Naive thymus-derived CD4-positive, alpha-beta T cell (primary cell): Measurements from ENCODE around the gene ATP2B2. TPM values are rescaled to one million over a fixed set of nuclear protein-coding genes. Genes with fewer than 3 reads are reported as not detected.

Experiments
- ATAC-seq: fragments of 150-1000 bp; cut with Tn5 transposase; 2 replicates; pipeline ENCODE4 v1.10.0; 2021; ENCODE audit warnings: mild to moderate bottlenecking, moderate library complexity
- CTCF ChIA-PET: fragments of 350-600 bp; sonication (Branson Sonifier 250); formaldehyde crosslinking; loops from one replicate; lab custom pipeline; 2021; ENCODE audit warnings: antibody characterized with exemption; lab: Charles Lee
- POLR2A ChIA-PET: fragments of 350-600 bp; sonication (Branson Sonifier 250); formaldehyde crosslinking; loops from one replicate; lab custom pipeline; 2021; ENCODE audit warnings: antibody characterized with exemption, inconsistent platforms; lab: Charles Lee
- DNase-seq, 9 donors: peaks; one replicate each; pipeline versions ENCODE4 v3.0.0 to v3.0.0-alpha.2; 2020 to 2022; ENCODE audit warnings: mixed read lengths in 1 of 9
- H3K27ac ChIP-seq: one replicate; pipeline ENCODE4 v1.7.0; 2013; ENCODE audit warnings: mild to moderate bottlenecking, low read depth, low read length, moderate library complexity
- H3K27me3 ChIP-seq, 2 donors: one replicate each; pipeline ENCODE4 v1.7.0; 2013; ENCODE audit warnings: low read length in 2 of 2, mild to moderate bottlenecking in 2 of 2, moderate library complexity in 2 of 2; ENCODE audit not compliant: control insufficient read depth in 2 of 2, insufficient read depth in 2 of 2
- H3K36me3 ChIP-seq, 3 experiments: 1 replicate in 2 of 3; 2 replicates in 1 of 3; pipeline ENCODE4 v1.7.0; 2013; ENCODE audit warnings: low read length in 3 of 3, mild to moderate bottlenecking in 3 of 3, moderate library complexity in 1 of 3; ENCODE audit not compliant: insufficient read depth in 3 of 3, control insufficient read depth in 2 of 3
- H3K4me1 ChIP-seq, 2 donors: one replicate each; pipeline ENCODE4 v1.7.0; 2013; ENCODE audit warnings: low read length in 2 of 2, mild to moderate bottlenecking in 2 of 2, moderate library complexity in 1 of 2; ENCODE audit not compliant: control insufficient read depth in 2 of 2, insufficient read depth in 2 of 2
- H3K4me3 ChIP-seq: 2 replicates; pipeline ENCODE4 v1.7.0; 2013; ENCODE audit warnings: mild to moderate bottlenecking, low read length
- H3K9me3 ChIP-seq, 3 experiments: 1 replicate in 2 of 3; 2 replicates in 1 of 3; pipeline ENCODE4 v1.7.0; 2013; ENCODE audit warnings: low read length in 3 of 3; ENCODE audit not compliant: control insufficient read depth in 2 of 3
- H3K27ac Mint-ChIP-seq, 9 donors: one replicate each; pipeline ENCODE4 v1.8.0; 2020 to 2022; ENCODE audit warnings: mixed read lengths in 9 of 9, mild to moderate bottlenecking in 8 of 9, moderate library complexity in 5 of 9, inconsistent platforms in 2 of 9
- H3K27me3 Mint-ChIP-seq, 5 donors: one replicate each; pipeline ENCODE4 v1.8.0; 2021 to 2022; ENCODE audit warnings: mixed read lengths in 5 of 5, mild to moderate bottlenecking in 1 of 5
- H3K36me3 Mint-ChIP-seq, 5 donors: one replicate each; pipeline ENCODE4 v1.8.0; 2020 to 2022; ENCODE audit warnings: mixed read lengths in 5 of 5, mild to moderate bottlenecking in 3 of 5, inconsistent platforms in 1 of 5
- H3K4me1 Mint-ChIP-seq, 7 donors: one replicate each; pipeline ENCODE4 v1.8.0; 2020 to 2022; ENCODE audit warnings: mixed read lengths in 7 of 7, mild to moderate bottlenecking in 3 of 7, inconsistent platforms in 1 of 7
- H3K4me3 Mint-ChIP-seq, 10 donors: one replicate each; pipeline ENCODE4 v1.8.0; 2020 to 2022; ENCODE audit warnings: mild to moderate bottlenecking in 10 of 10, mixed read lengths in 10 of 10, moderate library complexity in 6 of 10, inconsistent platforms in 2 of 10
- H3K9me3 Mint-ChIP-seq, 11 donors: one replicate each; pipeline ENCODE4 v1.8.0; 2020 to 2022; ENCODE audit warnings: mixed read lengths in 11 of 11, mild to moderate bottlenecking in 4 of 11, inconsistent platforms in 1 of 11, moderate library complexity in 1 of 11
- intact Hi-C, 2 donors: fragments of 100-400 bp; cut with micrococcal nuclease; formaldehyde crosslinking; loops; one replicate each; pipeline ENCODE4 v1.15.1; 2023
- polyA plus RNA-seq, 2 donors: library from polyadenylated mRNA; unstranded; fragments of 300-500 nt; fragmentation: Illumina TruSeq; gene quantifications; one replicate each; pipeline ENCODE4 v1.2.3, GENCODE V29; 2021
- total RNA-seq, 6 experiments: library from RNA in 5 of 6; stranded (reverse) in 5 of 6; gene quantifications; 1 replicate in 5 of 6; 2 replicates in 1 of 6; pipeline ENCODE4 v1.2.3 and lab custom pipeline; 2021 to 2026

Gene ATP2B2
- total and polyA plus RNA-seq, 7 experiments from 2014 or later, result not detected

DNA sequence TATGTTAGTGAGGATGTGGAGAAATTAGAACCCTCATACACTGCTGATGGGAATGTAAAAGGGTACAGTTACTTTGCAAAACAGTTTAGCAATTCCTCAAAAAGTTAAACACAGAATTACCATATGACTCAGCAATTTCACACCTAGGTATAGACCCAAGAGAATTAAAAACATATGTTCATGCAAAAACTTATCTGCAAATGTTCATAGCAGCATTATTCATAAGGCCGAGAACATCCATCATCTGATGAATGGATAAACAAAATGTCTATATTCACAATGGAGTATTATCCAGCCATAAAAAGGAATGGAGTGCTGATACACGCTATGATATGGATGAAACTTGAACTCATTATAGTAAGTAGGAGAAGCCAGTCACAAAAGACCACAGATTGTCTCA, 194.8 kb downstream of the ATP2B2 start:
- no peaks in the 10 kb centered on the region for H3K4me1 ChIP-seq
- Mint-ChIP-seq H3K27ac (peak overlapping the region in 1 of 9 donors; percentile 8), H3K9me3 (no peaks in the 10 kb centered on the region), H3K4me1 (peaks cover 0 to 23% (median 5%) of the 10 kb centered on the region in 7 donors), H3K36me3 (peaks cover 11 to 49% (median 26%) of the 10 kb centered on the region in 5 donors), H3K27me3 (no peaks in the 10 kb centered on the region), H3K4me3 (no peak overlapping the region)
- H3K27me3 ChIP-seq, result no peaks in the 10 kb centered on the region
- H3K4me3 ChIP-seq, result no peak overlapping the region
- DNase-seq, result no peak
- ChIA-PET POLR2A (no interaction called here), CTCF (interaction anchor here (1.1 kb wide), 1 partner anchor 24 kb away, joined by 3 read pairs; no protein-coding TSS in a partner anchor)
- H3K9me3 ChIP-seq, result no peaks in the 10 kb centered on the region
- no peak overlapping the region for H3K27ac ChIP-seq
- peaks cover 18 to 91% (median 25%) of the 10 kb centered on the region in 3 experiments for H3K36me3 ChIP-seq
- intact Hi-C loops, result no loop called here
- no peak for ATAC-seq

DNA sequence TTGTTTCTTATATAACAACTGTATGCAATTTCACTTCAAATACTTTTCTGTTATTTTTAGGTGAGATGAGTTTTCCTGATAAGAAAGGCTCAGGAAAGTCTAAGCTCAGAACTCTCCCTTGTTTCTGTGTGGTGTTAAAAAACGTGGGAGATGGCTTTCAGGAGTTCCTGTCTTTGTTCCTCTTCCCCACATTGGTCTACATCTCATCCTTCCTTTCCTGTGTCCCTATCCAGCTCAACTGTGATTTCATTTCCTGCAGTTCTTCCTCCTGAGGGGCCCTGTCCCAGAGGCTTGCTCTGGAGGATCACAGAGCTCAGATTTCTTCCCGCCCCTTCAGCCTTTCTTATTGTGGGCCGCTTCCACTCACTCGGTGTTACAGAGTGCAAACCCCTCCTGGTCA, 195.7 kb downstream of the ATP2B2 start:
- Histone ChIP-seq H3K27me3 (no peaks in the 10 kb centered on the region), H3K27ac (no peak overlapping the region), H3K4me3 (no peak overlapping the region), H3K4me1 (no peaks in the 10 kb centered on the region), H3K36me3 (peaks cover 18 to 93% (median 22%) of the 10 kb centered on the region in 3 experiments), H3K9me3 (no peaks in the 10 kb centered on the region)
- peak overlapping the region in 4 of 9 donors; percentile 4 to 34 (median 18) for H3K27ac Mint-ChIP-seq
- POLR2A ChIA-PET, result no interaction called here
- DNase-seq (no peak), ATAC-seq (no peak)
- intact Hi-C loops, result no loop called here
- peaks cover 11 to 52% (median 26%) of the 10 kb centered on the region in 5 donors for H3K36me3 Mint-ChIP-seq
- CTCF ChIA-PET, result interaction anchor here (0.7 to 1.1 kb wide), 2 partner anchors 23 to 68 kb away, joined by 3 read pairs; no protein-coding TSS in a partner anchor
- no peaks in the 10 kb centered on the region for H3K9me3 Mint-ChIP-seq
- peaks cover 0 to 23% (median 5%) of the 10 kb centered on the region in 7 donors for H3K4me1 Mint-ChIP-seq
- H3K27me3 Mint-ChIP-seq, result no peaks in the 10 kb centered on the region
- no peak overlapping the region for H3K4me3 Mint-ChIP-seq

DNA sequence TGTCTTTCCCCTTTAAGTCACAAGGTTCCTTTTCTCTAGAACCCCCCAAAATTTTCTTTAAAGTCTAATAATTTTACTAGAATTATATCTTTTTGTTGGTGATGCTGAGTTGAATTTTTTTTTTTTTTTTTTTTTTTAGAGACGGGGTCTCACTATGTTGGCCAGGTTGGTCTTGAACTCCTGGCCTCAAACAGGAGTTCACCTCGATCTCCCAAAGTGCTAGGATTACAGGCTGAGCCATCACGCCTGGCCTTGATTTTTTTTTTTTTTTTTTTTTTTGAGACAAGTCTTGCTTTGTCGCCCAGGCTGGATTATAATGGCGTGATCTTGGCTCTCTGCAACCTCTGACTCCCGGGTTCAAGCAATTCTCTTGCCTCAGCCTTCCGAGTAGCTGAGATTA, 196.7 kb downstream of the ATP2B2 start:
- H3K4me1 ChIP-seq, result no peaks in the 10 kb centered on the region
- Mint-ChIP-seq H3K27ac (no peak overlapping the region), H3K4me3 (no peak overlapping the region), H3K27me3 (no peaks in the 10 kb centered on the region), H3K4me1 (peaks cover 0 to 23% (median 2%) of the 10 kb centered on the region in 7 donors), H3K9me3 (no peaks in the 10 kb centered on the region), H3K36me3 (peaks cover 11 to 49% (median 21%) of the 10 kb centered on the region in 5 donors)
- POLR2A ChIA-PET, result no interaction called here
- peaks cover 14 to 93% (median 21%) of the 10 kb centered on the region in 3 experiments for H3K36me3 ChIP-seq
- no peak for ATAC-seq
- CTCF ChIA-PET, result no interaction called here
- intact Hi-C loops, result no loop called here
- no peaks in the 10 kb centered on the region for H3K27me3 ChIP-seq
- H3K4me3 ChIP-seq, result no peak overlapping the region
- no peaks in the 10 kb centered on the region for H3K9me3 ChIP-seq
- DNase-seq, result no peak
- no peak overlapping the region for H3K27ac ChIP-seq

DNA sequence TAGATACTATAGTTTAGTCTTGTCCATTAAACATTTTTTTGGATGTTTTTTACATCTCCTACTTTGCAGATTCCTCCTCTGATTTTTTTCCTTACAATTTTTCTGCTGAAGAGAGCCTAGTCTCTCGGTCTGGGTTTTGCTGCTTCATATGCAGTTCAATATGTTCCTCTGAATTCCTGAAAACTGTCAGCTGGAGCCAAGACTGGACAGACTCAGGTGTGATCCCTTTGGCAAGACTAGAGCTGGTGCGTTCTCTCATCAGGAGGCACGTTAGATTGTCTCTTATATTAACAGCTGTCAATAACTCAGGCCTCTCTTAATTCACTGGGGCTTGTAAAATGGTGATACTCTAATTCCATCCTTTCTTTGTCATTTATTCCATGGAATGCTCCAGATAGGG, 199.2 kb downstream of the ATP2B2 start:
- Mint-ChIP-seq H3K36me3 (peaks cover 14 to 56% (median 34%) of the 10 kb centered on the region in 5 donors), H3K4me3 (no peak overlapping the region), H3K9me3 (no peaks in the 10 kb centered on the region), H3K27me3 (no peaks in the 10 kb centered on the region), H3K4me1 (peaks cover 0 to 18% (median 0%) of the 10 kb centered on the region in 7 donors), H3K27ac (peak overlapping the region in 7 of 9 donors; percentile 1 to 77 (median 59))
- ChIA-PET POLR2A (interaction anchor here (1.0 kb wide), 1 partner anchor 14 kb away, joined by 3 read pairs; the partner anchor contains the start of gene SEC13), CTCF (no interaction called here)
- intact Hi-C loops, result no loop called here
- H3K27ac ChIP-seq, result no peak overlapping the region
- H3K36me3 ChIP-seq, result peaks cover 16 to 93% (median 17%) of the 10 kb centered on the region in 3 experiments
- no peaks in the 10 kb centered on the region for H3K9me3 ChIP-seq
- H3K27me3 ChIP-seq, result no peaks in the 10 kb centered on the region
- DNase-seq (no peak), ATAC-seq (no peak)
- H3K4me1 ChIP-seq, result no peaks in the 10 kb centered on the region
- H3K4me3 ChIP-seq, result no peak overlapping the region

DNA sequence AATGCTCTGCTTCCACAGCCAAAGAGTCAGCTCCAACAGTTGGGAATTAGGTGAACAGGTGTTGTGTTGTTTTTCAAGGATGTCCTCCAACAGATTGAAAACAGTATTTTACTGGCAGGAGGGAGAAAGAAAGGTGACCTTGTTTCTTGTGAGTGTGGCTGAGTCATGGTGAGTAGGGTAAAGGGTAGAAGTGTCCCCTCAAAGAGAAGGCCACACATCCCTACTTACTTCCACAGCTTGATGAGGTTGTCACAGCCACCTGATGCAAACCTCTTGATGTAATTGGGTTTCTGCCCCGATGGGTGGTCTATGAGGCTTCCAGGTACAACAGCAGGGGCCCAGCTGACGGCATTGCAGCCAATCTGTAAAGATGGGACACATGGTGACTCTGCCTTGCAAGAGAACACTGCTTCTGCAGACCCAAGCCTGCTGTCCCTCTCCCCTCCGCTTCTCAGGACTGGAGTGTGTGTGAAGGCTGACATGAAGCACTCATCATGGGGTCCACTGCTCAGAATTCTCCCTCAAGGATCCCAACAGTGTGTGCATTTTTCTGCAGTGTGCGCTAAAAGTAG, 200.0 kb downstream of the ATP2B2 start:
- intact Hi-C loops, result no loop called here
- no peaks in the 10 kb centered on the region for H3K9me3 ChIP-seq
- H3K27me3 ChIP-seq, result no peaks in the 10 kb centered on the region
- Mint-ChIP-seq H3K27ac (peak overlapping the region in 4 of 9 donors; percentile 6 to 77 (median 65)), H3K9me3 (no peaks in the 10 kb centered on the region), H3K4me1 (peaks cover 0 to 12% (median 0%) of the 10 kb centered on the region in 7 donors), H3K4me3 (no peak overlapping the region), H3K36me3 (peaks cover 16 to 53% (median 28%) of the 10 kb centered on the region in 5 donors), H3K27me3 (no peaks in the 10 kb centered on the region)
- no peak overlapping the region for H3K27ac ChIP-seq
- H3K4me3 ChIP-seq, result no peak overlapping the region
- DNase-seq (no peak), ATAC-seq (no peak)
- ChIA-PET CTCF (no interaction called here), POLR2A (interaction anchor here (1.0 kb wide), 1 partner anchor 15 kb away, joined by 3 read pairs; the partner anchor contains the start of gene SEC13)
- no peaks in the 10 kb centered on the region for H3K4me1 ChIP-seq
- H3K36me3 ChIP-seq, result peaks cover 13 to 93% (median 17%) of the 10 kb centered on the region in 3 experiments

DNA sequence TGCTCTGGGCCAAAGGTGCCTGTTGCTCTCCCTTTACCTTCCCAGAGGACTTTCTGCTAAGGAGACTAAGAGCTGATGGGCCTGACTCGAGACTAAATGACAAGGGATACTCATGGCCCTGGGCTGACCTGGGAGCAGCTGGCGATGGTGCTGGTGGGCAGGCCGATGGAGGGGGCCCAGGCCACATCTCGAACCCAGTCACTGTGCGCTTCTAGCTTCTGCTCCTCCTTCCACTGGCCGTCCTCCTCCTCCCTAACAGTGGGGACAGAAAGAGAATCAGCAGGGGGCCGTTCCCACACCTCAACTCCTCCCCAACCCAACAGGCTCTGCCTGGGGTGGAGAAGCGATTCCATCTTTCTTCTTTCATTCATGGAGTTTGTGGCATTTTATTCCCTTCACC, 200.5 kb downstream of the ATP2B2 start:
- Mint-ChIP-seq H3K9me3 (no peaks in the 10 kb centered on the region), H3K4me3 (no peak overlapping the region), H3K4me1 (peaks cover 0 to 13% (median under 1%) of the 10 kb centered on the region in 7 donors), H3K36me3 (peaks cover 16 to 50% (median 28%) of the 10 kb centered on the region in 5 donors), H3K27me3 (no peaks in the 10 kb centered on the region), H3K27ac (no peak overlapping the region)
- ATAC-seq, result no peak
- DNase-seq, result no peak
- H3K4me1 ChIP-seq, result no peaks in the 10 kb centered on the region
- intact Hi-C loops, result no loop called here
- H3K4me3 ChIP-seq, result no peak overlapping the region
- no peaks in the 10 kb centered on the region for H3K27me3 ChIP-seq
- ChIA-PET CTCF (no interaction called here), POLR2A (no interaction called here)
- H3K27ac ChIP-seq, result no peak overlapping the region
- peaks cover 13 to 93% (median 17%) of the 10 kb centered on the region in 3 experiments for H3K36me3 ChIP-seq
- no peaks in the 10 kb centered on the region for H3K9me3 ChIP-seq
